Stimulated activated CD4-positive, alpha-beta T cell treated with anti-CD3 and anti-CD28 coated beads, Interleukin-1b, Interleukin-23, amount 100 ng/mL, for 1 hour (primary cell): ENCODE results near the gene LRRC70.

ENCODE experiments used
- DNase-seq, 2 donors: peaks; one replicate each; pipeline ENCODE4 v3.0.0-alpha.2; 2020; ENCODE audit warnings: low read depth in 2 of 2

Gene LRRC70

GRCh38 chr5:62575066-62575465 lies 3.6 kb upstream of the LRRC70 start:
- no peak for DNase-seq

GRCh38 chr5:62575489-62575888 lies 3.1 kb upstream of the LRRC70 start:
- DNase-seq = no peak

GRCh38 chr5:62576570-62577170 lies 1.9 kb upstream of the LRRC70 start:
- no peak for DNase-seq

- no peak for DNase-seq
Measured at GRCh38 chr5:62577488-62577887, 1.1 kb upstream of the LRRC70 start.

GRCh38 chr5:62579761-62580160 lies 1.1 kb downstream of the LRRC70 start:
- no peak for DNase-seq

GRCh38 chr5:62581836-62582597 lies 3.4 kb downstream of the LRRC70 start:
- no peak for DNase-seq

GRCh38 chr5:62584391-62584790 lies 5.8 kb downstream of the LRRC70 start:
- DNase-seq = no peak

- no peak for DNase-seq
Measured at GRCh38 chr5:62585306-62585705, 6.7 kb downstream of the LRRC70 start.

- no peak for DNase-seq
Measured at GRCh38 chr5:62585751-62586150, 7.1 kb downstream of the LRRC70 start.

GRCh38 chr5:62587737-62588136 lies 9.1 kb downstream of the LRRC70 start:
- no peak for DNase-seq

- no peak for DNase-seq
Measured at GRCh38 chr5:62588668-62589067, 10.0 kb downstream of the LRRC70 start.

GRCh38 chr5:62589504-62589903 lies 10.9 kb downstream of the LRRC70 start:
- no peak for DNase-seq

GRCh38 chr5:62590387-62590786 lies 11.8 kb downstream of the LRRC70 start:
- DNase-seq = no peak

GRCh38 chr5:62592558-62592957 lies 13.9 kb downstream of the LRRC70 start:
- no peak for DNase-seq

- DNase-seq = no peak
Measured at GRCh38 chr5:62593331-62593730, 14.7 kb downstream of the LRRC70 start.

GRCh38 chr5:62594364-62594984 lies 15.9 kb downstream of the LRRC70 start:
- DNase-seq = no peak

- DNase-seq = no peak
Measured at GRCh38 chr5:62596096-62596495, 17.5 kb downstream of the LRRC70 start.

GRCh38 chr5:62596691-62597090 lies 18.1 kb downstream of the LRRC70 start:
- DNase-seq = no peak

GRCh38 chr5:62597314-62597713 lies 18.7 kb downstream of the LRRC70 start:
- no peak for DNase-seq

- DNase-seq = no peak
Measured at GRCh38 chr5:62600560-62601252, 22.1 kb downstream of the LRRC70 start.

- no peak for DNase-seq
Measured at GRCh38 chr5:62603934-62604333, 25.3 kb downstream of the LRRC70 start.

GRCh38 chr5:62605638-62606037 lies 27.0 kb downstream of the LRRC70 start:
- no peak for DNase-seq

GRCh38 chr5:62606878-62607277 lies 28.3 kb downstream of the LRRC70 start:
- DNase-seq = no peak
